Measurements from ENCODE around the gene USP46. TPM values are rescaled to one million over a fixed set of nuclear protein-coding genes. Genes with fewer than 3 reads are reported as not detected.

Gene USP46
- total and polyA plus RNA-seq, 2 of the 13 experiments (the other 11 are each of a cell fraction or from before 2014, with no cell fraction given): 4.7 to 17.4 TPM

DNA sequence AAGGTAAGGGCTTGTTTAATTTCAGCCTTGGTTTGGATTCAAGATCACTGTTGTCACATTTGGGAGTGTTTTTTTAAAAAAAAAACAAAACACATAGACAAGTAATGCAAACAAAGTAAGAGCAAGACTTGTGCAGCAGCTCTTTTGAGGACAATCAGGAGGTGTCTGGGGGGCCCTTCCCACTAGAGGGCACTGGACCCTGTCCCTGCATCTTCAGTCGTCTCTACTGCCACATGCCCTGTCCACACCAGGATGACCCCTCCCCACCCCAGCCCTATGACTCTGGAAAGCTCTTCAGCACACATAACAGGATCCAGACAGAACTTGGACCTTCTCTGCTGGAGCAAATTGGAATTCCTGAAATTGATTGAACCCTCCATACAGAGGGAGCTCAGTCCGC lies 71.0 kb downstream of the USP46 start (continued):
- TF ChIP-seq ZNF280B (CRISPR knock-in tag; IDR thresholded peaks at IDR 0.05; ENCODE audit: borderline replicate concordance): no peak
- TF ChIP-seq ZNF629 (CRISPR knock-in tag; conservative IDR thresholded peaks at IDR 0.05): no peak
- TF ChIP-seq TCF12 (IDR thresholded peaks at IDR 0.05): no peak
- TF ChIP-seq TCF12 (CRISPR knock-in tag; IDR thresholded peaks at IDR 0.05): no peak
- TF ChIP-seq, protein P1, sequence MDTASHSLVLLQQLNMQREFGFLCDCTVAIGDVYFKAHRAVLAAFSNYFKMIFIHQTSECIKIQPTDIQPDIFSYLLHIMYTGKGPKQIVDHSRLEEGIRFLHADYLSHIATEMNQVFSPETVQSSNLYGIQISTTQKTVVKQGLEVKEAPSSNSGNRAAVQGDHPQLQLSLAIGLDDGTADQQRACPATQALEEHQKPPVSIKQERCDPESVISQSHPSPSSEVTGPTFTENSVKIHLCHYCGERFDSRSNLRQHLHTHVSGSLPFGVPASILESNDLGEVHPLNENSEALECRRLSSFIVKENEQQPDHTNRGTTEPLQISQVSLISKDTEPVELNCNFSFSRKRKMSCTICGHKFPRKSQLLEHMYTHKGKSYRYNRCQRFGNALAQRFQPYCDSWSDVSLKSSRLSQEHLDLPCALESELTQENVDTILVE (CRISPR knock-in tag; IDR thresholded peaks at IDR 0.05): no peak
- TF ChIP-seq STAT5B (CRISPR knock-in tag; IDR thresholded peaks at IDR 0.05): no peak

DNA sequence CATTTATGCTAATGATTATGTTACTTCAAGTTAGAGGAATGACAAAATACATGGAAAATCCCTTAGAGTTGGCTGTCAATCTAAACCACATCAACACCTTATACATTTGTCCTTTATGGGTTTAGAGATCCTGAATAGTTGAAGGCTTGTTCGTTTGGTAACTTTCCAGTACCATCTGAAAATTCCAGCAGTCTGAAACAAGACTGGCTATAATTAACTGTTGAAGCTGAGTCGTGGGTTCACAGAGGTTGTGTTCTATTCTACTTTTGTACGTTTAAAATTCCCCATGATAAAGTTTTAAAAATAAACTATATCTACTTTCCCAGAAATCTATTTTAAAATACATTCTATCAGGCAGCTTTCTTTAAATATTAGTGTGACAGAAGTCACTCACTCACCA lies 73.0 kb downstream of the USP46 start:
- FAIRE-seq (no peak), DNase-seq (ENCODE audit: low spot score) (no peak), ATAC-seq (no peak)
- Histone ChIP-seq H3K4me2 (ENCODE audit: low read depth, low read length) (no peak overlapping the region), H2AFZ (ENCODE audit: low read length) (no peak overlapping the region), H3K9ac (ENCODE audit: insufficient read depth, low read depth, low read length) (no peak overlapping the region), H3K36me3 (replicated peaks in 1 of 2; ENCODE audit: control insufficient read depth in 1 of 2, insufficient read depth in 2 of 2, low read length in 2 of 2) (no peaks in the 10 kb centered on the region), H3K9me3 (ENCODE audit: low read length) (no peaks in the 10 kb centered on the region), H3K4me1 (ENCODE audit: insufficient read depth, low read length) (peaks cover 10% of the 10 kb centered on the region), H3K27ac (ENCODE audit: extremely low read length, insufficient read depth, low read length) (no peak overlapping the region), H3K79me2 (ENCODE audit: insufficient read depth, low read length) (no peaks in the 10 kb centered on the region), H4K20me1 (ENCODE audit: insufficient read depth, low read length) (no peaks in the 10 kb centered on the region), H3K4me3 (replicated peaks in 1 of 3; ENCODE audit: insufficient read depth in 1 of 3, low read depth in 2 of 3, low read length in 3 of 3) (no peak overlapping the region), H3K27me3 (ENCODE audit: control insufficient read depth in 1 of 2, insufficient read depth in 2 of 2, low read length in 2 of 2) (no peaks in the 10 kb centered on the region)
- in situ Hi-C loops (cut with HindIII; ENCODE audit: extremely low pct_ligation_motif_present, low pct_unique_long_range_greater_than_20kb) (no loop called here), intact Hi-C loops (cut with micrococcal nuclease; ENCODE audit: unreplicated experiment) (loop anchor here (10.0 kb wide), 1 partner anchor 351 kb away; no protein-coding TSS in a partner anchor)
- POLR2A ChIA-PET: no interaction called here
- no TSS peak for BruUV-seq (replicated peaks)
- WGBS (ENCODE audit: low lambda C conversion rate): 29% methylated on average over 3 of the region's 3 CpGs
- CTCF ChIA-PET (ENCODE audit: low intra/inter-chr PET ratio, low total read pairs): no interaction called here
- TF ChIP-seq, protein P2, sequence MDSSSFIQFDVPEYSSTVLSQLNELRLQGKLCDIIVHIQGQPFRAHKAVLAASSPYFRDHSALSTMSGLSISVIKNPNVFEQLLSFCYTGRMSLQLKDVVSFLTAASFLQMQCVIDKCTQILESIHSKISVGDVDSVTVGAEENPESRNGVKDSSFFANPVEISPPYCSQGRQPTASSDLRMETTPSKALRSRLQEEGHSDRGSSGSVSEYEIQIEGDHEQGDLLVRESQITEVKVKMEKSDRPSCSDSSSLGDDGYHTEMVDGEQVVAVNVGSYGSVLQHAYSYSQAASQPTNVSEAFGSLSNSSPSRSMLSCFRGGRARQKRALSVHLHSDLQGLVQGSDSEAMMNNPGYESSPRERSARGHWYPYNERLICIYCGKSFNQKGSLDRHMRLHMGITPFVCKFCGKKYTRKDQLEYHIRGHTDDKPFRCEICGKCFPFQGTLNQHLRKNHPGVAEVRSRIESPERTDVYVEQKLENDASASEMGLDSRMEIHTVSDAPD (CRISPR knock-in tag; IDR thresholded peaks at IDR 0.05): no peak
- TF ChIP-seq, protein P3, sequence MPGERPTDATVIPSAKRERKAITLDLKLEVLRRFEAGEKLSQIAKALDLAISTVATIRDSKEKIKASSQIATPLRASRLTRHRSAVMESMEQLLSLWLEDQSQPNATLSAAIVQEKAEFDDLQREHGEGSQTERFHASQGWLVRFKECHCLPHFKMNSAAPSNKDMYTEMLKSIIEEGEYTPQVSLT (CRISPR knock-in tag; IDR thresholded peaks at IDR 0.05; ENCODE audit: borderline replicate concordance, low read depth): no peak
- no peak for TF ChIP-seq GTF2F1 (IDR thresholded peaks at IDR 0.05; ENCODE audit: low read length)
- no peak for TF ChIP-seq ARID3A (IDR thresholded peaks at IDR 0.05; ENCODE audit: low read depth, low read length)
- TF ChIP-seq IRF2 (CRISPR knock-in tag; IDR thresholded peaks at IDR 0.05): no peak
- TF ChIP-seq ZNF33B (CRISPR knock-in tag; IDR thresholded peaks at IDR 0.05): no peak
- no peak for TF ChIP-seq MAFG (CRISPR knock-in tag; IDR thresholded peaks at IDR 0.05)
- TF ChIP-seq ZBTB3 (CRISPR knock-in tag; IDR thresholded peaks at IDR 0.05; ENCODE audit: borderline replicate concordance, low read depth): no peak
- TF ChIP-seq STAT6 (CRISPR knock-in tag; IDR thresholded peaks at IDR 0.05; ENCODE audit: borderline replicate concordance): no peak

Data from HepG2 (cell line).